Activated CD4-positive, CD25-positive, alpha-beta regulatory T cell treated with anti-CD3 and anti-CD28 coated beads, Interleukin-2, amount 50 U/mL, for 72 hours (primary cell): ENCODE results near the gene RUVBL1.
"Not testable (repeated sequence)": the region's sequence is repeated elsewhere in the genome, so short reads cannot be mapped to it uniquely, and the experiment has no call there.

Source experiments
- DNase-seq: peaks from one replicate; pipeline ENCODE4 v3.0.0; 2021

Gene RUVBL1

GRCh38 chr3:128123538-128124368, at the start of gene RUVBL1:
TSS of gene RUVBL1 (minus strand) at chr3:128123812. CDS start at chr3:128123724, 88 bp downstream.
- DNase-seq = peak; percentile 94

- DNase-seq = no peak
Measured at GRCh38 chr3:128173200-128173599, 49.6 kb upstream of the RUVBL1 start.

GRCh38 chr3:128170866-128171516, 47.4 kb upstream of the RUVBL1 start:
- no peak for DNase-seq

GRCh38 chr3:128168836-128169235, 45.2 kb upstream of the RUVBL1 start:
- no peak for DNase-seq

- no peak for DNase-seq
Measured at GRCh38 chr3:128167973-128168674, 44.5 kb upstream of the RUVBL1 start.

- DNase-seq = no peak
Measured at GRCh38 chr3:128167646-128167972, 44.0 kb upstream of the RUVBL1 start.

- DNase-seq = no peak
Measured at GRCh38 chr3:128166971-128167453, 43.4 kb upstream of the RUVBL1 start.

- no peak for DNase-seq
Measured at GRCh38 chr3:128163432-128163831, 39.8 kb upstream of the RUVBL1 start.

GRCh38 chr3:128160661-128161060, 37.0 kb upstream of the RUVBL1 start:
- DNase-seq = no peak

GRCh38 chr3:128155616-128156360, 32.2 kb upstream of the RUVBL1 start:
- DNase-seq = no peak

- not testable (repeated sequence) for DNase-seq
Measured at GRCh38 chr3:128154354-128154753, 30.7 kb upstream of the RUVBL1 start.

- DNase-seq = peak; percentile 88
Measured at GRCh38 chr3:128153156-128154041, 29.8 kb upstream of the RUVBL1 start, which contains the start of gene EEFSEC. TSS of gene EEFSEC (plus strand) at chr3:128153481. CDS start at chr3:128153508, 27 bp downstream.

- DNase-seq = no peak
Measured at GRCh38 chr3:128152419-128153155, 29.0 kb upstream of the RUVBL1 start.

GRCh38 chr3:128151758-128152274, 28.2 kb upstream of the RUVBL1 start:
- DNase-seq = no peak

GRCh38 chr3:128149650-128150049, 26.0 kb upstream of the RUVBL1 start:
- DNase-seq = no peak

- no peak for DNase-seq
Measured at GRCh38 chr3:128146201-128146600, 22.6 kb upstream of the RUVBL1 start.

- no peak for DNase-seq
Measured at GRCh38 chr3:128145279-128145678, 21.7 kb upstream of the RUVBL1 start.

- no peak for DNase-seq
Measured at GRCh38 chr3:128144512-128145187, 21.0 kb upstream of the RUVBL1 start.

- no peak for DNase-seq
Measured at GRCh38 chr3:128143496-128143895, 19.9 kb upstream of the RUVBL1 start.

- DNase-seq = no peak
Measured at GRCh38 chr3:128133273-128133883, 9.8 kb upstream of the RUVBL1 start.
